Raji (cell line): ENCODE measurements around the gene PORCN.

Experiments used
- POLR2A ChIP-seq: IDR thresholded peaks from 2 replicates; pipeline ENCODE4 v1.6.1; 2011; ENCODE audit warnings: low read depth, low read length, control low read depth; ENCODE audit not compliant: insufficient read depth

Gene PORCN

GRCh38 chrX:48508400-48509244, at the start of gene PORCN:
Gene PORCN, plus strand, starts transcription at chrX:48508992. Its CDS starts 829 bp downstream, at chrX:48509821.
- TF ChIP-seq POLR2A = peak; percentile 53; the same call in 1 of the 2 replicates

GRCh38 chrX:48459483-48459882, 49.3 kb upstream of the PORCN start:
- no peak for TF ChIP-seq POLR2A

DNA sequence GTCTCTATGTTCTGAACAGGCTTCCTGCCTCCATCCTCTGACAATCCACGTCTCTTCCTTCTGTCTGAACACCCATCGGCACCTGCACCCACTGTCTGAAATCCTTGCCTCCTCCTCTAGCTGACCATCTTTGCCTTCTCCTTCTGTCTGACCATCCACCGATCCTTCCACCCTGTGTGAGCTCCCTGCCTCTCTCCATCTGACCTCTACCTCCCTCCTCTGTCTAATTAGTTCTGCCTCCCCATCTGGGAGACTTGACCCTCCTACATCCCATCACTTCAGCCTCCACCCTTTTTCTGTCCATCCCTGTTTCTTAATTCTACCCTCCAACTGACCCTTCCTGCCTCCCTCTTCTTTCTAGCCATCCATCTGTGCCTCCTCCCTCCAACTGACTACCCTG, 48.8 kb upstream of the PORCN start:
- TF ChIP-seq POLR2A = no peak

GRCh38 chrX:48460606-48461005, 48.2 kb upstream of the PORCN start:
- no peak for TF ChIP-seq POLR2A

GRCh38 chrX:48461830-48462229, 47.0 kb upstream of the PORCN start:
- TF ChIP-seq POLR2A = no peak

- no peak for TF ChIP-seq POLR2A
Observed at GRCh38 chrX:48465336-48465933, 43.4 kb upstream of the PORCN start.

DNA sequence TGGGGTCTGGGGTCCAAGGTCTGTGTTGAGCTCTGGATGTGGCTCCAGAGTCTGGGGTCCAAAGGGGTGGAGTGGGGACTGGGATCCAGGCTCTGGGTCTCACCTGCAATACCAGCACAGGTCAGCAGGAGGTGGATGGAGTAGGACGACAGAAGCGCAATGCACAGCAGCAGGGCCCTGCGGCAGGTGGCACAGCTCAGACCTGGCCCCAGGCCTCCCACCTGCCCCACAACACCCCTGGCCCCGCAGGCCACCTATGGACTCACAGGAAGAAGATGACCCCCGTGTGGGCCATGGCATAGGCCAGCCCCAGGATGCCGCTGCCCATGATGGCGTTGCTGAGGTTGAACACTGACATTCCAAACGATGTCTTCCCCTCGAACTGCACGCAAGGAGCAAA, 42.1 kb upstream of the PORCN start:
- no peak for TF ChIP-seq POLR2A

DNA sequence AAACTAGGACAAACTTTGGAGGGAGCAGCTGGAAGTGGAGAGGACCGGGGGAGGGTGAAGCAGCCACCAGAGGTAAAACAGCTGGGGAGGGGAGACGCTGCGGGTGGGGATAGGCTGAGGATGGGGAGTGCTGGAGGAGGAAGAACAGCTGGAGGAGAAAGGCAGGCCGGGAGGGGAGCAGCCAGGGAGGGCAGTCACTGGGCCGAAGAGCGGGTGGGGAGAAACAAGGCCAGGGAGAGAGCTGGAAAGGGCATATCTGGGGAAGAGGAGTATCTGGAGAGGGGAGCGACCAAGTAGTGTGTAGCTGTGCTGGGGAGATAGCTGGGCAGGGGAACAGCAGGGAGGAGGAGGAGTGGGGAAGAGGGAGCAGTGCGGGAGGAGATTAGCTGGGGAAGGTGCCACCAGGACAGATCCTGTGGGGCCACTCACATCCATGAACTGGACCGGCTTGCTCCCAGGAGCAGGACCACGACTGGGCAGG, 41.5 kb upstream of the PORCN start:
- TF ChIP-seq POLR2A = no peak

- TF ChIP-seq POLR2A = no peak
Observed at GRCh38 chrX:48468247-48468671, 40.5 kb upstream of the PORCN start.

- TF ChIP-seq POLR2A = peak; percentile 24; the same call in 1 of the 2 replicates
Observed at GRCh38 chrX:48468693-48469691, 39.8 kb upstream of the PORCN start.

DNA sequence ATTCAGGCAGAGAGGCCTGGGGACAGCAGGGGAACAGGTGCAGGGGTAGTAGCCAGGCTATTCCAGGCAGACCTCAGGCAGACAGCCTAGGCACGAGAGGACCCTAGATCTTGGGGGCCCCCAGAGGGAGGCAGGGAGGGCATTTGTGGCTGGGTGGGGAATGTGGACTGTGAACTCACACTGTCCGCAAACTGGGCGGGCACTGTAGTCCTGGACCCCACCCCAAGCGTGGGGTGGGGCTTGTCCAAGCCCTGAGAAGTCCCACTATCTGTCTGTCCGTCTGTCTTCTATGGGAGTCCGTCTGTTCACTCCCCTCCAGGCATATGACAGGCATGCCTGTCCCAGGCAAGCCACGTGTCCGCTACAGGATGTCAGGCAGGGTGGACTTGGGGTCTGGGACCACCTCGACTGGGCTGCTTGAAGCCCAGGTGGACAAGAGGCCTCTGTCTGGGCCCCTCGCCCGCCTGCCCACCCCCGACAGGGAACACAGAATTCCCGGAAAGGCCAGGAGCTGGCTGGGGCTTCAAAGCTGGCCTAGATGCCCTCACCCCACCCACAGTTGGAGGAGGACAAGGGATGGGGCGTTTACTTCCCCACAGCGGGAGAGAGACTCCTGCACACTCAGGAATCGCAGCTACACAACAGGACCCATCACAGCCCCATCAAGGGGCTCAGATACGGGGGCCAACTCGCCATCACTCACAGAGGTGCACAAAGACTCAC, 38.5 kb upstream of the PORCN start, which contains the start of gene SLC38A5:
Gene SLC38A5 (minus strand): TSS at position 151 of the 723 bp plus-strand sequence. CDS start 2,336 bp downstream, outside the sequence.
- TF ChIP-seq POLR2A = no peak

GRCh38 chrX:48470833-48471118, 38.0 kb upstream of the PORCN start:
- TF ChIP-seq POLR2A = no peak

GRCh38 chrX:48471504-48471903, 37.3 kb upstream of the PORCN start:
- TF ChIP-seq POLR2A = no peak

DNA sequence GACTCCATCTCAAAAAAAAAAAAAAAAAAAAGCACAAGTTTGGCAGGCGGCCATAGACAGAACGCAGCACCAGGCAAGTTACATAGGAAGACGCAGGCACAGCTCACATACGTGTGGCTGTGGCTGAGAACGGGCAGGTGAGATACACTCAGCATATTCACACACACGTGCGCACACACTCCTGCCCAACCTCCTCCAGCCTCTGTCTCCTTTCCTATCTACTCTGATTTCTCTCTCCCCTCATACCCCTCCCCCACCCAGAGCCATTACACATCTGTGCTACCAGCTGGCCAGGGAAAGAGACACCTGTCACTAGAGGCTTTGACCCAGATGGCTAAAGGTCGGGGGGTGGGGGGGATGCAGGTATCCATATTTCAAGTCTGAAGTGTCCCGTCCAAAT, 36.6 kb upstream of the PORCN start:
- TF ChIP-seq POLR2A = no peak

DNA sequence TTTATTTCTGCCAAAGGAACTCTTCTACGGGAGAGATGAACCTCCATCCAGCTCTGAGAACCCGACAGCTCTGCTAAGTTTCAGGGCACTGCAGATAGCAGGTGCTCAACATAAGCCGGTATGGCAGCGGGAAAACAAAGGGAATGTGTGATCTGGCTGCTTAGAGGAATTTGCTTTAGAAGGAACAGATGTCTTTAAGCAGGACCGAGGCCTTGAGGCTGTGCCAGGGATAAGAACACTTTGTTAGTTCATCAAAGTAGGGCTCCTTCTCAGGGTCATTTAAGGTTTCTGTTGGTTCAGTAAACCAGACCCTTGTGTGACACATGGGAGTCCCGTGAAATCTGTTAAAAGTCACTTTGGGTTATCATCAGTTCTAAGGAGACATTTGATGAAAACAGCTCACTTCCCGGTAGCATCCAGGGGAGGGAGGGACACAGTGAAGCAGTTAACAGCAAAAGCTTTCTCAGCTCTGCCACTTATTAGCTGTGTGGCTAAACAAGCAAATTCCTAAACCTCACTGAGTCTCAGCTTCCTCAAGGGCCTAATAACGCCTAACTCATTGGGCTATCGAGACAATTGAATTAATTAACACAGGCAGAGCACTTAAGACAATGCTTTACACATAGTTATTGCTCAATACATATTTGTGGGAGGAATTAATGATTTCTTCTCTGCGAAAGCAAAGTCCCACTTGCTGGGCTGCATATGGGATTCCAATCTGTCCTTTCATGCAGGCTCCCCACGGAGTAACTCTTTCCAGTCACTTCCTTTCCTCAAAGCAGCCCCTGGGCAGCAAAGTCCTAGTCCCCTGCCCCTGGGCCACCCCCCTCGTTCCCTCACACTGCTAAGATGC, 35.7 kb upstream of the PORCN start:
- TF ChIP-seq POLR2A = no peak
